Stomach (tissue), 9 donors: ENCODE data around the gene FLOT1. TPM values are rescaled to one million over a fixed set of nuclear protein-coding genes. Genes with fewer than 3 reads are reported as not detected.

Source experiments
- DNase-seq, 2 donors: peaks; one replicate each; pipeline versions ENCODE4 v3.0.0 to v3.0.0-alpha.2; 2013 to 2019
- H3K27ac ChIP-seq, 5 donors: fragments of 200-600 bp in 4 of 5; sonication (generic) in 4 of 5; one replicate each; pipeline ENCODE4 v1.5.1; 2013 to 2019; ENCODE audit warnings: mild to moderate bottlenecking in 1 of 5, moderate library complexity in 1 of 5
- H3K27me3 ChIP-seq, 3 donors: fragments of 200-600 bp; sonication (generic); one replicate each; pipeline ENCODE4 v1.5.1; 2017 to 2019; ENCODE audit warnings: mixed run types in 1 of 3
- H3K36me3 ChIP-seq, 4 donors: fragments of 200-600 bp; sonication (generic); 1 replicate in 3 of 4; 2 replicates in 1 of 4; pipeline ENCODE4 v1.5.1; 2016 to 2019
- H3K4me1 ChIP-seq, 4 donors: fragments of 200-600 bp; sonication (generic); one replicate each; pipeline ENCODE4 v1.5.1; 2016 to 2019
- H3K4me3 ChIP-seq, 4 donors: fragments of 200-600 bp; sonication (generic) in 3 of 4; one replicate each; pipeline ENCODE4 v1.5.1; 2016 to 2019; ENCODE audit warnings: mild to moderate bottlenecking in 1 of 4
- H3K9me3 ChIP-seq, 4 donors: fragments of 200-600 bp; sonication (generic); one replicate each; pipeline ENCODE4 v1.5.1; 2016 to 2019
- EP300 ChIP-seq: sonication (generic); formaldehyde crosslinking; IDR thresholded peaks from one replicate; pipeline ENCODE4 v1.6.1; 2017; ENCODE audit warnings: antibody characterized with exemption
- POLR2A ChIP-seq, 4 donors: fragments of 450-650 bp; IDR thresholded peaks; one replicate each; pipeline ENCODE4 v1.6.1; 2016; ENCODE audit warnings: antibody characterized with exemption in 4 of 4, control low read depth in 2 of 4, mild to moderate bottlenecking in 1 of 4, moderate library complexity in 1 of 4
- POLR2AphosphoS5 ChIP-seq, 3 donors: sonication (generic); formaldehyde crosslinking; IDR thresholded peaks; one replicate each; pipeline ENCODE4 v1.6.1; 2016; ENCODE audit warnings: antibody characterized with exemption in 3 of 3
- WGBS, 5 donors: extraction: QIAGEN DNeasy Blood & Tissue Kit in 3 of 5; methylation state at CpG; one replicate each; pipeline versions ENCODE4 v1.1.5 to v1.1.7; 2013 to 2018; 5-methylcytosine and 5-hydroxymethylcytosine counted together
- intact Hi-C: fragments of 100-400 bp; cut with DNase I; formaldehyde crosslinking; loops from one replicate; pipeline ENCODE4 v1.15.1; 2023; ENCODE audit warnings: low total_unique reads
- polyA plus RNA-seq, 3 donors: library from polyadenylated mRNA; stranded (reverse); fragments of 200-250 nt; gene quantifications; one replicate each; pipeline ENCODE4 v1.2.3, GENCODE V29; 2013
- total RNA-seq, 5 donors: library from RNA; depleted of rRNA; stranded (reverse); fragments of >200 nt; gene quantifications; one replicate each; pipeline versions ENCODE4 v1.1.0 to v1.2.3, GENCODE V29; 2014 to 2016
- TF ChIP-seq, protein P1 (sequence below), 7 experiments: fragments of 450-650 bp in 4 of 7; fragments of 200-600 bp in 3 of 7; sonication (generic) in 3 of 7; IDR thresholded peaks; one replicate each; pipeline ENCODE4 v1.5.1; 2016 to 2019; ENCODE audit warnings: antibody characterized with exemption in 7 of 7, control low read depth in 2 of 7, mild to moderate bottlenecking in 1 of 7
- donor health status: healthy with polysubstance abuse.
- donor health status: Bipolar disorder and iron deficiency.
- donor health status: healthy.

The FLOT1 gene
- total and polyA plus RNA-seq, 8 donors: 40.6 to 201 (median 125) TPM

GRCh38 chr6:30711758-30712380 is 30.6 kb downstream of the FLOT1 start:
- 85 to 93% (median 93%) methylated on average over 1 of the region's 1 CpG for WGBS, 5 donors
- TF ChIP-seq EP300 (no peak), POLR2AphosphoS5 (IDR thresholded peaks at IDR 0.05) (no peak), POLR2A (IDR thresholded peaks at IDR 0.05) (no peak)
- TF ChIP-seq, protein P1, sequence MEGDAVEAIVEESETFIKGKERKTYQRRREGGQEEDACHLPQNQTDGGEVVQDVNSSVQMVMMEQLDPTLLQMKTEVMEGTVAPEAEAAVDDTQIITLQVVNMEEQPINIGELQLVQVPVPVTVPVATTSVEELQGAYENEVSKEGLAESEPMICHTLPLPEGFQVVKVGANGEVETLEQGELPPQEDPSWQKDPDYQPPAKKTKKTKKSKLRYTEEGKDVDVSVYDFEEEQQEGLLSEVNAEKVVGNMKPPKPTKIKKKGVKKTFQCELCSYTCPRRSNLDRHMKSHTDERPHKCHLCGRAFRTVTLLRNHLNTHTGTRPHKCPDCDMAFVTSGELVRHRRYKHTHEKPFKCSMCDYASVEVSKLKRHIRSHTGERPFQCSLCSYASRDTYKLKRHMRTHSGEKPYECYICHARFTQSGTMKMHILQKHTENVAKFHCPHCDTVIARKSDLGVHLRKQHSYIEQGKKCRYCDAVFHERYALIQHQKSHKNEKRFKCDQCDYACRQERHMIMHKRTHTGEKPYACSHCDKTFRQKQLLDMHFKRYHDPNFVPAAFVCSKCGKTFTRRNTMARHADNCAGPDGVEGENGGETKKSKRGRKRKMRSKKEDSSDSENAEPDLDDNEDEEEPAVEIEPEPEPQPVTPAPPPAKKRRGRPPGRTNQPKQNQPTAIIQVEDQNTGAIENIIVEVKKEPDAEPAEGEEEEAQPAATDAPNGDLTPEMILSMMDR (IDR thresholded peaks at IDR 0.05): no peak
- peaks cover 26 to 83% (median 82%) of the 10 kb centered on the region in 4 donors for H3K36me3 ChIP-seq
- intact Hi-C loops: no loop called here
- no peak for DNase-seq
- H3K4me3 ChIP-seq: no peak overlapping the region
- H3K9me3 ChIP-seq: no peaks in the 10 kb centered on the region
- no peak overlapping the region for H3K27ac ChIP-seq
- no peaks in the 10 kb centered on the region for H3K27me3 ChIP-seq
- peaks cover 0 to 12% (median 10%) of the 10 kb centered on the region in 4 donors for H3K4me1 ChIP-seq

GRCh38 chr6:30709101-30709868 is 33.2 kb downstream of the FLOT1 start:
- Histone ChIP-seq H3K4me3 (no peak overlapping the region), H3K27ac (no peak overlapping the region), H3K4me1 (no peaks in the 10 kb centered on the region), H3K9me3 (no peaks in the 10 kb centered on the region), H3K27me3 (no peaks in the 10 kb centered on the region), H3K36me3 (peaks cover 34 to 98% (median 96%) of the 10 kb centered on the region in 4 donors)
- no peak for TF ChIP-seq POLR2AphosphoS5 (IDR thresholded peaks at IDR 0.05)
- no peak for TF ChIP-seq POLR2A (IDR thresholded peaks at IDR 0.05)
- TF ChIP-seq EP300: no peak
- TF ChIP-seq, protein P1 (IDR thresholded peaks at IDR 0.05): no peak
- WGBS, 5 donors: 90 to 99% (median 98%) methylated on average over 2 of the region's 2 CpGs
- no peak for DNase-seq
- intact Hi-C loops: no loop called here

- Histone ChIP-seq H3K4me3 (no peak overlapping the region), H3K27me3 (no peaks in the 10 kb centered on the region), H3K27ac (no peak overlapping the region), H3K36me3 (peaks cover 33 to 98% (median 90%) of the 10 kb centered on the region in 4 donors), H3K4me1 (no peaks in the 10 kb centered on the region), H3K9me3 (no peaks in the 10 kb centered on the region)
- peak in 1 of 2 donors; percentile 55 for DNase-seq
- 69 to 76% (median 71%) methylated on average over 6 of the region's 6 CpGs for WGBS, 5 donors
- TF ChIP-seq POLR2A (IDR thresholded peaks at IDR 0.05) (no peak), EP300 (no peak), POLR2AphosphoS5 (IDR thresholded peaks at IDR 0.05) (no peak)
- TF ChIP-seq, protein P1 (IDR thresholded peaks at IDR 0.05): no peak
- intact Hi-C loops: no loop called here
Measured at GRCh38 chr6:30707281-30707850, 35.1 kb downstream of the FLOT1 start.

DNA sequence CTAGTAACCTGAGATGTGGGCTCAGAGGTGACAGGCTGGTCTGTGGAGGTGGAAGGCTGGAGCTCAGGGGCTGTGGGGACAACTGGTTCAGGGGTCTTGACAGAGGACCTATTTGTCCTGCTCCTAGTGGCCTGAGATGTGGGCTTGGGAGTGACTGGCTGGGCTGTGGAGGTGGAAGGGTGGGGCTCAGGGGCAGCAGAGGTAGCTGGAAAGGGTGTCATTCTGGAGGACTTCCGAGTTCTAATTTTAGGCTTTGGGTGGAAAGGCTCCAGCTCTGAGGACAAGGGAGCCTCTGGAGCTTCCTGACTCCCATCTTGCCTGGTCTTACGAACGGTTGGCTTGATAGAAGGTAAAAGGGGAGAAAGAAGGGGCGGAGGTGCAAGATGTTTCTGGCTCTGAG is 36.9 kb downstream of the FLOT1 start:
- no peaks in the 10 kb centered on the region for H3K4me1 ChIP-seq
- WGBS, 5 donors: 89 to 100% (median 96%) methylated on average over 4 of the region's 4 CpGs
- H3K27ac ChIP-seq: no peak overlapping the region
- H3K36me3 ChIP-seq: peaks cover 18 to 98% (median 80%) of the 10 kb centered on the region in 4 donors
- TF ChIP-seq EP300 (no peak), POLR2AphosphoS5 (IDR thresholded peaks at IDR 0.05) (no peak), POLR2A (IDR thresholded peaks at IDR 0.05) (no peak)
- TF ChIP-seq, protein P1 (IDR thresholded peaks at IDR 0.05): no peak
- no peaks in the 10 kb centered on the region for H3K27me3 ChIP-seq
- intact Hi-C loops: no loop called here
- no peak overlapping the region for H3K4me3 ChIP-seq
- no peak for DNase-seq
- H3K9me3 ChIP-seq: no peaks in the 10 kb centered on the region
